CD8-positive, alpha-beta memory T cell (primary cell): ENCODE measurements around the gene ADRA2B. TPM values are rescaled to one million over a fixed set of nuclear protein-coding genes. Genes with fewer than 3 reads are reported as not detected.
"Not testable (repeated sequence)": the region's sequence is repeated elsewhere in the genome, so short reads cannot be mapped to it uniquely, and the experiment has no call there.

Source experiments
- CTCF ChIA-PET: fragments of 350-600 bp; sonication (Branson Sonifier 250); formaldehyde crosslinking; loops from one replicate; lab custom pipeline; 2021; ENCODE audit warnings: antibody characterized with exemption; lab: Charles Lee
- POLR2A ChIA-PET: fragments of 350-600 bp; sonication (Branson Sonifier 250); formaldehyde crosslinking; loops from one replicate; lab custom pipeline; 2021; ENCODE audit warnings: antibody characterized with exemption; lab: Charles Lee
- DNase-seq, 5 donors: peaks; one replicate each; pipeline versions ENCODE4 v3.0.0 to v3.0.0-alpha.2; 2020 to 2022; ENCODE audit warnings: mixed read lengths in 1 of 5
- H3K27ac ChIP-seq: one replicate; pipeline ENCODE4 v1.7.0; 2013; ENCODE audit warnings: low read depth, mild to moderate bottlenecking, low read length, moderate library complexity
- H3K27me3 ChIP-seq: 2 replicates; pipeline ENCODE4 v1.7.0; 2013; ENCODE audit warnings: low read length, mild to moderate bottlenecking; ENCODE audit not compliant: insufficient read depth, poor library complexity, severe bottlenecking
- H3K36me3 ChIP-seq: 2 replicates; pipeline ENCODE4 v1.7.0; 2013; ENCODE audit warnings: mild to moderate bottlenecking, low read length, moderate library complexity; ENCODE audit not compliant: insufficient read depth
- H3K4me1 ChIP-seq: 2 replicates; pipeline ENCODE4 v1.7.0; 2013; ENCODE audit warnings: mild to moderate bottlenecking, low read length, moderate library complexity; ENCODE audit not compliant: insufficient read depth
- H3K4me3 ChIP-seq: 2 replicates; pipeline ENCODE4 v1.7.0; 2013; ENCODE audit warnings: mild to moderate bottlenecking, low read length
- H3K9me3 ChIP-seq: 2 replicates; pipeline ENCODE4 v1.7.0; 2013; ENCODE audit warnings: mild to moderate bottlenecking, low read length
- H3K27ac Mint-ChIP-seq, 8 donors: one replicate each; pipeline ENCODE4 v1.8.0; 2020 to 2021; ENCODE audit warnings: mixed read lengths in 8 of 8, mild to moderate bottlenecking in 6 of 8, inconsistent platforms in 3 of 8, moderate library complexity in 3 of 8
- H3K27me3 Mint-ChIP-seq, 2 donors: one replicate each; pipeline ENCODE4 v1.8.0; 2020 to 2021; ENCODE audit warnings: mixed read lengths in 2 of 2, mild to moderate bottlenecking in 1 of 2, moderate library complexity in 1 of 2
- H3K36me3 Mint-ChIP-seq, 3 donors: one replicate each; pipeline ENCODE4 v1.8.0; 2020 to 2021; ENCODE audit warnings: mixed read lengths in 3 of 3, inconsistent platforms in 1 of 3, mild to moderate bottlenecking in 1 of 3
- H3K4me1 Mint-ChIP-seq, 3 donors: one replicate each; pipeline ENCODE4 v1.8.0; 2020 to 2021; ENCODE audit warnings: mixed read lengths in 3 of 3, inconsistent platforms in 1 of 3, mild to moderate bottlenecking in 1 of 3
- H3K4me3 Mint-ChIP-seq, 7 donors: one replicate each; pipeline ENCODE4 v1.8.0; 2020 to 2021; ENCODE audit warnings: mixed read lengths in 7 of 7, mild to moderate bottlenecking in 6 of 7, moderate library complexity in 4 of 7, inconsistent platforms in 2 of 7
- H3K9me3 Mint-ChIP-seq, 5 donors: one replicate each; pipeline ENCODE4 v1.8.0; 2020 to 2022; ENCODE audit warnings: mixed read lengths in 5 of 5, mild to moderate bottlenecking in 3 of 5, moderate library complexity in 2 of 5, inconsistent platforms in 1 of 5
- polyA plus RNA-seq: library from polyadenylated mRNA; unstranded; fragments of 300-500 nt; fragmentation: Illumina TruSeq; gene quantifications from one replicate; pipeline ENCODE4 v1.2.3, GENCODE V29; 2021
- total RNA-seq, 2 experiments: library from RNA; stranded (reverse); gene quantifications; one replicate each; pipeline ENCODE4 v1.2.3, GENCODE V29; 2021

Gene ADRA2B
- total and polyA plus RNA-seq, 3 experiments from 2014 or later, result 0.07 to 0.24 TPM; not detected in 1

GRCh38 chr2:96069878-96070277, 46.5 kb downstream of the ADRA2B start:
- H3K36me3 Mint-ChIP-seq, H3K27me3 ChIP-seq, H3K4me3 Mint-ChIP-seq, H3K36me3 ChIP-seq, H3K27ac Mint-ChIP-seq, H3K9me3 ChIP-seq, DNase-seq, H3K9me3 Mint-ChIP-seq, H3K4me1 ChIP-seq, H3K27me3 Mint-ChIP-seq, H3K27ac ChIP-seq, H3K4me1 Mint-ChIP-seq, H3K4me3 ChIP-seq, POLR2A ChIA-PET, CTCF ChIA-PET: not testable (repeated sequence)

- H3K4me1 Mint-ChIP-seq, H3K4me3 Mint-ChIP-seq, H3K4me1 ChIP-seq, H3K9me3 Mint-ChIP-seq, DNase-seq, H3K27me3 ChIP-seq, H3K36me3 ChIP-seq, H3K27ac ChIP-seq, H3K27me3 Mint-ChIP-seq, POLR2A ChIA-PET, H3K27ac Mint-ChIP-seq, H3K4me3 ChIP-seq, H3K36me3 Mint-ChIP-seq, H3K9me3 ChIP-seq, CTCF ChIA-PET: not testable (repeated sequence)
Observed at GRCh38 chr2:96067902-96068581, 48.3 kb downstream of the ADRA2B start.

GRCh38 chr2:96067098-96067660, 49.2 kb downstream of the ADRA2B start:
- H3K27ac Mint-ChIP-seq, CTCF ChIA-PET, H3K9me3 ChIP-seq, H3K4me1 ChIP-seq, POLR2A ChIA-PET, H3K27me3 Mint-ChIP-seq, H3K9me3 Mint-ChIP-seq, H3K27ac ChIP-seq, H3K4me3 Mint-ChIP-seq, H3K4me1 Mint-ChIP-seq, H3K4me3 ChIP-seq, H3K36me3 Mint-ChIP-seq, DNase-seq, H3K36me3 ChIP-seq, H3K27me3 ChIP-seq: not testable (repeated sequence)

GRCh38 chr2:96066511-96066910, 49.9 kb downstream of the ADRA2B start:
- H3K9me3 Mint-ChIP-seq, POLR2A ChIA-PET, H3K27me3 ChIP-seq, CTCF ChIA-PET, H3K4me3 Mint-ChIP-seq, H3K36me3 ChIP-seq, H3K27ac Mint-ChIP-seq, H3K4me3 ChIP-seq, H3K4me1 Mint-ChIP-seq, DNase-seq, H3K27me3 Mint-ChIP-seq, H3K4me1 ChIP-seq, H3K36me3 Mint-ChIP-seq, H3K9me3 ChIP-seq, H3K27ac ChIP-seq: not testable (repeated sequence)

GRCh38 chr2:96065954-96066353, 50.4 kb downstream of the ADRA2B start:
- POLR2A ChIA-PET, H3K36me3 Mint-ChIP-seq, H3K27ac Mint-ChIP-seq, H3K27me3 ChIP-seq, H3K9me3 Mint-ChIP-seq, DNase-seq, H3K4me3 Mint-ChIP-seq, H3K36me3 ChIP-seq, CTCF ChIA-PET, H3K27ac ChIP-seq, H3K27me3 Mint-ChIP-seq, H3K9me3 ChIP-seq, H3K4me3 ChIP-seq, H3K4me1 ChIP-seq, H3K4me1 Mint-ChIP-seq: not testable (repeated sequence)

- CTCF ChIA-PET, result no interaction called here
- no peaks in the 10 kb centered on the region for H3K36me3 ChIP-seq
- no peaks in the 10 kb centered on the region for H3K27me3 Mint-ChIP-seq
- no peak overlapping the region for H3K27ac Mint-ChIP-seq
- H3K9me3 ChIP-seq, result no peaks in the 10 kb centered on the region
- POLR2A ChIA-PET, result no interaction called here
- H3K9me3 Mint-ChIP-seq, result no peaks in the 10 kb centered on the region
- H3K27me3 ChIP-seq, result no peaks in the 10 kb centered on the region
- H3K36me3 Mint-ChIP-seq, result no peaks in the 10 kb centered on the region
- H3K4me1 Mint-ChIP-seq, result peaks cover 0 to 3% (median 0%) of the 10 kb centered on the region in 3 donors
- no peak overlapping the region for H3K4me3 ChIP-seq
- H3K4me1 ChIP-seq, result no peaks in the 10 kb centered on the region
- no peak overlapping the region for H3K27ac ChIP-seq
- no peak overlapping the region for H3K4me3 Mint-ChIP-seq
- DNase-seq, result no peak
Observed at GRCh38 chr2:96065381-96065930, 50.9 kb downstream of the ADRA2B start.

- H3K27ac ChIP-seq, H3K9me3 ChIP-seq, POLR2A ChIA-PET, H3K4me3 ChIP-seq, H3K4me1 ChIP-seq, H3K4me3 Mint-ChIP-seq, DNase-seq, H3K27me3 Mint-ChIP-seq, H3K27me3 ChIP-seq, H3K4me1 Mint-ChIP-seq, H3K27ac Mint-ChIP-seq, H3K36me3 Mint-ChIP-seq, H3K36me3 ChIP-seq, CTCF ChIA-PET, H3K9me3 Mint-ChIP-seq: not testable (repeated sequence)
Observed at GRCh38 chr2:96064760-96065159, 51.6 kb downstream of the ADRA2B start.

GRCh38 chr2:96064047-96064675, 52.2 kb downstream of the ADRA2B start:
- H3K4me3 ChIP-seq, H3K4me1 Mint-ChIP-seq, H3K27me3 ChIP-seq, H3K27me3 Mint-ChIP-seq, H3K9me3 ChIP-seq, H3K4me1 ChIP-seq, H3K36me3 Mint-ChIP-seq, H3K27ac ChIP-seq, H3K9me3 Mint-ChIP-seq, DNase-seq, H3K27ac Mint-ChIP-seq, POLR2A ChIA-PET, H3K36me3 ChIP-seq, H3K4me3 Mint-ChIP-seq: not testable (repeated sequence)
- CTCF ChIA-PET, result interaction anchor here (1.2 kb wide), 1 partner anchor 1635 kb away, joined by 3 read pairs; no protein-coding TSS in a partner anchor
